Fibroblast of mammary gland (primary cell): Measurements from ENCODE around the gene FAM180A.
A peak's percentile ranks its signal among the peaks of the same experiment; 100 is the strongest.

Experiments used
- DNase-seq: peaks from one replicate; pipeline ENCODE4 v3.0.0-alpha.2; 2010; ENCODE audit warnings: low read depth
- H3K4me3 ChIP-seq: 2 replicates; pipeline ENCODE4 v1.5.1; 2011; ENCODE audit warnings: low read depth, mild to moderate bottlenecking, low read length, moderate library complexity; ENCODE audit not compliant: control insufficient read depth
- CTCF ChIP-seq: conservative IDR thresholded peaks from 2 replicates; pipeline ENCODE4 v1.5.1; 2011; ENCODE audit warnings: low read depth, low read length, inconsistent platforms; ENCODE audit not compliant: control insufficient read depth, insufficient read depth

FAM180A gene

GRCh38 chr7:135692055-135692454 is 56.6 kb downstream of the FAM180A start:
- no peak for DNase-seq
- TF ChIP-seq CTCF, result no peak
- no peak overlapping the region for H3K4me3 ChIP-seq

GRCh38 chr7:135690566-135690965 is 58.0 kb downstream of the FAM180A start:
- no peak for TF ChIP-seq CTCF
- H3K4me3 ChIP-seq, result no peak overlapping the region
- DNase-seq, result peak; percentile 50

- no peak for DNase-seq
- no peak for TF ChIP-seq CTCF
- H3K4me3 ChIP-seq, result no peak overlapping the region
Measured at GRCh38 chr7:135687466-135687865, 61.1 kb downstream of the FAM180A start.

- no peak for TF ChIP-seq CTCF
- no peak overlapping the region for H3K4me3 ChIP-seq
- DNase-seq, result no peak
Measured at GRCh38 chr7:135685306-135686084, 63.1 kb downstream of the FAM180A start.

- DNase-seq, result no peak
- TF ChIP-seq CTCF, result no peak
- H3K4me3 ChIP-seq, result no peak overlapping the region
Measured at GRCh38 chr7:135684699-135685098, 63.9 kb downstream of the FAM180A start.

GRCh38 chr7:135684136-135684535 is 64.5 kb downstream of the FAM180A start:
- TF ChIP-seq CTCF, result no peak
- no peak overlapping the region for H3K4me3 ChIP-seq
- no peak for DNase-seq
